ENCODE data around the gene SETBP1.

SETBP1 gene

GRCh38 chr18:44766450-44766849 lies 85.8 kb downstream of the SETBP1 start:
- no peak for DNase-seq

GRCh38 chr18:44767807-44768206 lies 87.1 kb downstream of the SETBP1 start:
- no peak for DNase-seq

DNA sequence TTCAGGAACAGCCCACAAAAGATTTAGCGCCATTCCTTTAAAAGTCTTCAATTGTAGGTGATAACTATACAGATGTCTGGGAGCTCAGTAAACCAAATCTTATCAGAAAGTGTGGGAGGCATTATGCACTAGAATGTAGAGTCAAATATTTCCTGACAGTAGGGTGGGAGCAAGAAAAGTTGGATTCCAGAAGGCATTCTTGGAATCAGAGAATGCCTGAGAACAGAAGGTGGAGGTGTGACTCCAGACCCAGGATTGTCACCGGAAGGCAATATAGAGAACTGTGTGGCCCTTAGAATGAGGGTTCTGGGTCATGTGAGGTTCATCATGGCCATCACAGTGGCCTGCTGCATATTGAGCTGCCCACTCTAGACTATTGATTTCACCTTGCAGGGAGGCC lies 90.0 kb downstream of the SETBP1 start:
- no peak for DNase-seq

DNA sequence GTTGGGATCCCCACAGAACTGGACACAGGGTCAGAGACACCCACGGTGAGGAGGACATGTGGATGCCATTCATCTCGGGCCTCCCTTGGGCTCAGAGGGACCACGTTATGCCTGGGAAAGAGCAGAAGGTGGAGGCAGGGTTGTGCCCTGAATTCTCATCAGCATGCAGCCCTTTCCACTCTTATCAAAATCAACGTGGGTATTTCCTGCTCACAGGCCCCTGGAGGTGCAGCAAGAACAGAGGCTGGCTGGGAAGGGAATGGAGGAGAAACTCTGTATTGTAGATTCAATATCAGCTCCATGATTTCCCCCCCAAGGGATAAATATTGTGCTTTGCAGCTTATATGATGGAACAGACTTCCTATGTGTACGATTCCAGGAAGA lies 90.9 kb downstream of the SETBP1 start:
- no peak for DNase-seq

DNA sequence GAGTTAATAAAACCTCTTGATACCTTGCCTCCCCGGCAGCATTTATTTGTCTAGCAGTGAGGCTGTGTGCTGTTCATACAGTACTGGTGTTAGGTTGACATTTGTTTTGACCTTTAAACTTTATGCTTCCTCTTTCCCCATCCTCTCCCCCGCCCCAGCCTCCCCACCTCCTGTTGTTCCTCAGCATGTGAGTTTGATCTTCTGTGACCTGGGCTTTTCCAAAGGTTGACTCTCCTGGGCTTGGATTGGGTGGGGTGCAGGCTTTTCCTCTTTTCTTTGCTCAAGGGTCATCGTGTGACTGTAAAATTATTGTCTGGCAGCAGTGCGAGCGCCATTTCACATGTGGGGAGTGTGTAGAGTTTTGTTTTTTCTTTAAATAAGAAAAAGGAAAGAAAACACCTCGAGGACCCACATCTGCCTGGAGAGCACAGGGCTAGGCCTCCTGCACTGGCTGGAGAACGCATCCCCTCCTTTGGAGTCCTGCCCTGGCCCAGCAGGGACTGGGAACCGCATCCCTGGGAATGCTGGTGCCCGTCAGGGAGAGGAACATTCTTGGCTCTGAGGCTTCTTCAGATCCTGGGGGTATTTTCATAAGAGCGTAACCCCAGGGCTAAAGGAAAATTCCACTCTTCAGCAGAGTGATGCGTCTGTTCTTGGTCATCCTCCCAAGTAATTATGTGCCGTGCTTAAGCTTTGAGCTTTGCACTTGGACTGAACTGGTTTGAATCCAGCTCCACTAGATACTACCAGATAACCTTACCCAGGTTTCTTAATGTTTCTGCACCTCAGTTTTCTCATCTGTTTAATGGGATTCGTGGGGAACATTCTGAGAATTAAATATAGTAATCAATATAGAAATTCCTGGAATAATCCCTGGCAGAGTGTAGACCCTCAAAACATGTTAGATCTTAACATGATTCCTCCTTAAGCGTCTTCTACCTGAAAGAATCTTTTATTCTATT lies 91.5 kb downstream of the SETBP1 start:
- no peak for DNase-seq

DNA sequence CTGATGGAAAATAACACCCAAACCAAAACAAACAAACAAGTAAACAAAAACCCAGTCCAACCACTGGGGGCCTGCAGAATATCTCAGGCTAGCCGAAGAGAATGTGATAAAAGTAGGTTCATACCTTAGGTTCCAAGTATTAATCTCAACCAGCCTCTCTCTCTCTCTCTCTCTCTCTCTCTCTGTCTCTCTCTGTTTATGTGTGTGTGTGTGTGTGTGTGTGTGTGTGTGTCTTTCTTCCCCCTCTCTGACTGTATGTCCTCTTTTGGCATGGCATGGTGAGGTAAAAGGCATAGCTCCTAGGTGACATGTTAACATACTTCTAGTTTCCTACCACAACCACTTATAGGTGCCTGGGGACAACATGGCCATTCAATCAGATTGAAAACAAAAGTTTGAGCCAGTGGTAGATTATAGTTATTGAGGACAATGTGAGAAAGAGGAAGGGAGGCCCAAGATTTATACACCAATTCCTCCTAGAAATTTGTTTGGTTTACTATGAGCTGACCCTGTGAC lies 93.0 kb downstream of the SETBP1 start:
- DNase-seq, result no peak

GRCh38 chr18:44774191-44774590 lies 93.5 kb downstream of the SETBP1 start:
- no peak for DNase-seq

GRCh38 chr18:44777457-44778192 lies 96.9 kb downstream of the SETBP1 start:
- no peak for DNase-seq

- no peak for DNase-seq
Observed at GRCh38 chr18:44778788-44779187, 98.1 kb downstream of the SETBP1 start.

DNA sequence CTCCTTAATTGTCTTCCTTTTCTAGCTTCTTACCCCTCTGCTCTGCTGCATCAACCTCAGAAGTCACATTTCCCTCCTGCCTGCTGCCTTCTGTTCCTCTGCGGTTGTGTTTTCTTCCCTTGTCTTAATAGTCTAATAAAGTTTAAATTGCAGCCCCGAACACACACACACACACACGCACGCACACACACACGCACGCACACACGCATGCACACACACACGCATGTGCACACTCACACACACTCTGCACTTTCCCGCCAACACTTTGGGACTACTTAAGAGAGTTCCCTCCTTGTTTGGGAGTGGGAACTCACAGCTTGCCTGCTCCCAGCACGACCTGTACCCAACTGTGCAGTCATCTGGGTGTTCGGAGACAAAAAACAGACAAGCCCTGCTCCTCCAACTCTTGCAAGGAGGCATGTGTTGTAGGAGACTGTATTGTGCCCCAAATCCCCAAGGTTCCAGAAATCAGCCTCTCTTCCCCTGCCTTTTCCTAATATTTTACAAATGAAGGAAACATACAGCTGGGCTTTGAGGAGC lies 99.1 kb downstream of the SETBP1 start:
- DNase-seq, result no peak

DNA sequence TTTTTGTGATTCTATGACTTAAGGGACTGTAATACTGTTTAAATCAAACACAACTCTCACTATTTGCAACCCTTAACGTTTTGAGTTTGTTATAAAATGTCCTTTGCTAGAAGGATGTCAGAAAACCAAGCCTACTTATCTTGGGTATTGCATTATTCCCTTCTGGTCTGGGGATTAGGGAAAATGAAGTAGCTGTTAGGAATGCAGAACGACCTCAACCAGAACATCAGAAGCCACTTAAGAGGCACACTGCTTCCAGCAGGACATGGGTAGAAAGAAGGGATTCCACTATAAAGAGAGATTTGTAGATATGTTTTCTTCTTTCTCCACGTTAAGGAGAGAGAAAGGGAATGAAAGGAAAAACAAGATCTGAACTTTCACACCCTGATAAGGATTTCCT lies 101.2 kb downstream of the SETBP1 start:
- DNase-seq, result no peak

DNA sequence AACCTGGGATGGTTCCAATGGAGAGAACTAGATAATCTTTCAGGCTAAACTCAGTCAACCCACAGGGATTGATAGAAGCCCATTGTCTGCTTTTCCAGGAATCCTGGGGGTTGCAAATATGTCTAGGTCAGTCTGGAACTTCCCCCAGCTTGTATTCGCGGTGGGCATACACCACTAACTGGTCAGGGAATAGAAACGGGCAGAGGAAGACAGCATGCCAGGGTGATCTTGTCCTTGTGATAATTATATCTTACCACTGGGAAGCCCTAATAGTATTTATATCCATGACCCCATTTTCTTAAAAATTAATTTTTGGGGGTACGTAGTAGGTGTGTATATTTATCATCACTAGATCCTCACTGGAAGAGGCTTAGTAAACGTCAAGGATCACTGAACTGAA lies 101.9 kb downstream of the SETBP1 start:
- no peak for DNase-seq

DNA sequence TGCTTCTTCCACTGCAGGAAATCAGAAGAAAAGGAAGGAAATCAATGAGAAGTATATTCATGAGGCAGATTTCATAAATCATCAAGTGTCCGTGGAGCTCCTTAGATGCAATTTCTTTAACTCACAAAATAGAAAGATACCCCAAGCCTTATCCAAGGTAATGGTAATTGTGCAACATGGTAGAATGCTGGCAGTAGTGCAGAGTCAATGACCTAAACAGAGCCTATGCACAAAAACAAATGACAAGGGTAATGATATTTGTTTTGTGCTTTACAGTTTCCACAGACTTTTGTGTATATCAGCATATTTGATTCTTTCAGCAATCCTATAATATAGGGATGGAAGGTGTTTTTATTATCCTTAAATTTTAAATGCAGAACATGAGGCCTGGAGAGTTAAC lies 102.7 kb downstream of the SETBP1 start:
- no peak for DNase-seq

DNA sequence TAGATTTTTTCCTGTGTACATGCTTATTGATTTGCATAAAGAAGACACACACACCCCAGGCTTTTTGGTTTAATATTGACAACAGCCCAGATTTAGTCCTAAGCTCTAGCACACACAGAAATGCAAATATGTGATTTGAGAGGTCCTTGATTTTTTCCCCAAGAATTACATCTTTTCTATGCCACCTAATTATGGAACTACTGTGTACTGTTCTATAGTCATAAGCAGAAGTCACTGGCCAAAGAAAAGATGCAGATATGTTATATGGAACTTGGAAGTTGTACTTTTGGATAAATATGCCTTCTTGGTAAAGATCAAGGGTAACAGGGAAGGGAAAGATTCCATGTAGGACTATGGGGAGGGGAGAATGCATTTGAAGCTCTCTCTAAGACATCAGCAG lies 105.6 kb downstream of the SETBP1 start:
- DNase-seq, result no peak

DNA sequence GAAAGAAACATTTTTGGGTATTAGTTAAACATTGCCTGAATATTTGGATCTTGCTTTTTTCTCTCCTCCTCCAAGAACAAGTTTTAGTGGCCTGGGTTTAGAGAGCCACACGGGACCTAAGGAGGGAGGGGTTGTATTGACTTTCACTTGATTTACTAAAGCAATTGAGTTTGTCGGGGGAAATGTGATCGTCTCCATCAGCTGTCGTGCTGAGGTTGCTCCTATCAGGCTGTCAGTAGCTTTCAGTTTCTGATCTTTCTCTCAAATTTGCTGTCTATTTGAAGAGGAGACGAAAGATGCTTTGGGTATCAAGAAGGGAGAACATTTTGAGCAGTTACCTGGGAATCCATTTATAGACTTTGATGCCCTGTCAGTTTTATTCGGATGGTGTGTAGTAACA lies 106.0 kb downstream of the SETBP1 start:
- DNase-seq, result no peak

GRCh38 chr18:44788334-44788733 lies 107.6 kb downstream of the SETBP1 start:
- no peak for DNase-seq

DNA sequence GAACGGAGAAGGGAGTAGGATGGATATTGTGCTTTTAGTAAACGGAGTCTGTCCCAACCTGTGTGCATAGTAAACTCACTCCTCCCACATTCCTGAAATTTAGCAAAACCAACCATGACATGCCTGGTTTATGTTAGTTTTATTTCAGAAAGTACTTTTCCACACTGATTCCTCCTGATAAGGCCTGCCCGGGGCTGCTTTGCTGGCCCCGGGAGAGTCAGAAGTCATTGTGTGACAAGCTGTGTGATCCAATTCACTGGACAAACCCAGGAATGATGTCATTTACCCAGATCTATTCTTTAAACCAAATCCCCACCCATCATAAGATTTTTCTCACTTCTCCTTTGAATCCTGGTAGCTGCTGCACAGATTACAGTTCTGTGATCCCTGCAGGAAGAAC lies 109.0 kb downstream of the SETBP1 start:
- DNase-seq, result no peak

GRCh38 chr18:44790860-44791259 lies 110.2 kb downstream of the SETBP1 start:
- DNase-seq, result no peak

DNA sequence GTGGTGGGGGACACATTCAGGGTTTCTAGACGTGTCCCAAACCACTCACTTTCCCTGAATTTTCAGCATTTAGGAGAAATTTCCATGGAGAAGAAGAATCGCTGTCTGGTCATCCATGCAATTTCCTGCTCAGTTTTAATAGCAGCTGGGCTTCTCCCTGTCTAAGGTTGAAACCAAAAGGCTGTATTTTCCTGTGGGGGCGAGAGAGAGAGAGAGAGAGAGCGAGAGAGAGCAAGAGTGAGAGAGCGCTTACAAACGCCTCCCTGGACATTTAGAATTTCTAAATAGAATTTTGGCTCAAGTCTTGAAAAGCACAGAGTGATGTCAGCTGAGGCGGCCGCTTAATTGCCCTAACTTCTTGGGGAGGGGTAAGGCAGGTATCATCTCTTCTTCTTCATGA lies 110.8 kb downstream of the SETBP1 start:
- DNase-seq, result no peak

GRCh38 chr18:44792456-44793061 lies 111.9 kb downstream of the SETBP1 start:
- no peak for DNase-seq

DNA sequence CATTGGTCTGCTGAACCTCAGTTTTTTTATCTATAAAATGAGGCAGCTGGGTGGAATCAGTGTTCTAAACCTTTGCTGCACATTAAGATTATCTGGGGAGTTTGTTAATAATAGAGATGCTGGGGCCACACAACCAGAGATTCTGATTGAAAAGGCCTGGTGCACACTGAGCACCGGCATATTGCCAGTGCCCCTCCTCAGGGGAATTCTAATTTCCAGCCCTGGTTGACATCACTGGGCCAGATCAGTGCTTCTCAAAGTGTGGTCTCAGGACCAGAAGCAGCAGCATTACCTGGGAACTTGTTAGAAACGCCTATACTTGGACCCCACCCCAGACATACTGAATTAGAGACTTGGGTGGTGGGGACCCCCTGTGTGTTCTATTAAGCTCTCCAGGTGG lies 112.5 kb downstream of the SETBP1 start:
- no peak for DNase-seq

DNA sequence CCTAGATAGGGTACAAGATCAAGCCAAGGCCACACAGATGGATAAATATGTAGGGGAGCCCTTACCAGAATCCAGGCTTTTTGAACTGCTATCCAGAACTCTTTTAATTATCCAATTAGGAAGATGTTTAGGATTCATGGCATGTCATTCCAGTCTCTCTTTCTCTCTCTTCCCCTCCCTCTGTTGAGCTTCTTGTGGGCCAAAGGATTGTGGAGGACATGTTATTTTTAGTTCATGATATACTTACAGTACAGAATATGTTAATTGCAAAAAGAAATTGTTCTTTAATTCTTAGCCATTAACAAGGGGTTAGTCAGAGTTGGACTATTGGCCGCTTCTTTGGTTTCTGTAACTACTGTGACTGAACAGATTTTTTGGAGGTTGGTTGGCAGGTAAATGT lies 113.0 kb downstream of the SETBP1 start:
- DNase-seq, result no peak

- DNase-seq, result no peak
Observed at GRCh38 chr18:44795241-44795640, 114.6 kb downstream of the SETBP1 start.
